Hepatocyte (in vitro differentiated cells): ENCODE measurements around the gene GSTM1. TPM values are rescaled to one million over a fixed set of nuclear protein-coding genes. Genes with fewer than 3 reads are reported as not detected.
A peak's percentile ranks its signal among the peaks of the same experiment; 100 is the strongest.
"Not testable (repeated sequence)": the region's sequence is repeated elsewhere in the genome, so short reads cannot be mapped to it uniquely, and the experiment has no call there.

ENCODE experiments used
- DNase-seq: peaks from one replicate; pipeline ENCODE4 v3.0.0-alpha.2; 2016; ENCODE audit warnings: low spot score
- H2AFZ ChIP-seq: fragments of 200-600 bp; sonication (generic); 2 replicates; pipeline ENCODE4 v1.6.0; 2016; ENCODE audit warnings: antibody characterized with exemption, mild to moderate bottlenecking
- H3K27ac ChIP-seq: fragments of 200-600 bp; sonication (generic); 2 replicates; pipeline ENCODE4 v1.5.1; 2016; ENCODE audit warnings: mild to moderate bottlenecking
- H3K27me3 ChIP-seq: fragments of 200-600 bp; sonication (generic); 2 replicates; pipeline ENCODE4 v1.6.1; 2016
- H3K36me3 ChIP-seq: fragments of 200-600 bp; sonication (generic); replicated peaks from 2 replicates; pipeline ENCODE4 v1.5.1; 2016; ENCODE audit warnings: low read depth; ENCODE audit not compliant: insufficient read depth
- H3K4me1 ChIP-seq: fragments of 200-600 bp; sonication (generic); 2 replicates; pipeline ENCODE4 v1.5.1; 2016; ENCODE audit warnings: mild to moderate bottlenecking, moderate library complexity; ENCODE audit not compliant: insufficient read depth
- H3K4me2 ChIP-seq: fragments of 200-600 bp; sonication (generic); 2 replicates; pipeline ENCODE4 v1.6.0; 2016
- H3K4me3 ChIP-seq: fragments of 200-600 bp; sonication (generic); 2 replicates; pipeline ENCODE4 v1.5.1; 2016; ENCODE audit warnings: mild to moderate bottlenecking
- H3K79me2 ChIP-seq: fragments of 200-600 bp; sonication (generic); 2 replicates; pipeline ENCODE4 v1.6.0; 2017; ENCODE audit warnings: mild to moderate bottlenecking
- H3K9me2 ChIP-seq: fragments of 200-600 bp; sonication (generic); replicated peaks from 2 replicates; pipeline ENCODE4 v1.6.0; 2017; ENCODE audit warnings: mild to moderate bottlenecking; ENCODE audit not compliant: insufficient read depth
- H3K9me3 ChIP-seq: fragments of 200-600 bp; sonication (generic); 2 replicates; pipeline ENCODE4 v1.5.1; 2016; ENCODE audit warnings: low read depth, mild to moderate bottlenecking
- H4K20me1 ChIP-seq: fragments of 200-600 bp; sonication (generic); 2 replicates; pipeline ENCODE4 v1.6.0; 2016; ENCODE audit warnings: mild to moderate bottlenecking; ENCODE audit not compliant: insufficient read depth, poor library complexity, severe bottlenecking
- EZH2 ChIP-seq: fragments of 200-600 bp; sonication (generic); IDR thresholded peaks from 2 replicates; pipeline ENCODE4 v1.6.1; 2016; ENCODE audit warnings: antibody characterized with exemption, mild to moderate bottlenecking, borderline replicate concordance
- EZH2phosphoT487 ChIP-seq: fragments of 200-600 bp; sonication (generic); IDR thresholded peaks from one replicate; pipeline ENCODE4 v1.6.1; 2018; ENCODE audit warnings: antibody characterized with exemption, mild to moderate bottlenecking, low read depth, moderate library complexity; ENCODE audit not compliant: unreplicated experiment, severe bottlenecking
- whole genome bisulfite sequencing: methylation state at CpG from one replicate; pipeline ENCODE4 v1.1.6; 2016; ENCODE audit warnings: low lambda C conversion rate; ENCODE audit errors: missing lambda C conversion rate; 5-methylcytosine and 5-hydroxymethylcytosine counted together
- polyA plus RNA-seq: library from polyadenylated mRNA; unstranded; fragments of >200 nt; fragmentation: Nextera tagmentation; extraction: Ambion mirVana; gene quantifications from 2 replicates; pipeline ENCODE4 v1.2.1, GENCODE V29; 2016
- total RNA-seq: library from RNA; depleted of rRNA; stranded (reverse); fragments of >200 nt; gene quantifications from 2 replicates; pipeline ENCODE4 v1.2.3, GENCODE V29; 2014
- TF ChIP-seq, protein P1 (sequence below): fragments of 200-600 bp; sonication (generic); IDR thresholded peaks from 2 replicates; pipeline ENCODE4 v1.5.1; 2016; ENCODE audit warnings: antibody characterized with exemption, mild to moderate bottlenecking; ENCODE audit not compliant: poor library complexity

GSTM1 gene
- total and polyA plus RNA-seq, 2 experiments from 2014 or later = 19.9 to 44.3 TPM

DNA sequence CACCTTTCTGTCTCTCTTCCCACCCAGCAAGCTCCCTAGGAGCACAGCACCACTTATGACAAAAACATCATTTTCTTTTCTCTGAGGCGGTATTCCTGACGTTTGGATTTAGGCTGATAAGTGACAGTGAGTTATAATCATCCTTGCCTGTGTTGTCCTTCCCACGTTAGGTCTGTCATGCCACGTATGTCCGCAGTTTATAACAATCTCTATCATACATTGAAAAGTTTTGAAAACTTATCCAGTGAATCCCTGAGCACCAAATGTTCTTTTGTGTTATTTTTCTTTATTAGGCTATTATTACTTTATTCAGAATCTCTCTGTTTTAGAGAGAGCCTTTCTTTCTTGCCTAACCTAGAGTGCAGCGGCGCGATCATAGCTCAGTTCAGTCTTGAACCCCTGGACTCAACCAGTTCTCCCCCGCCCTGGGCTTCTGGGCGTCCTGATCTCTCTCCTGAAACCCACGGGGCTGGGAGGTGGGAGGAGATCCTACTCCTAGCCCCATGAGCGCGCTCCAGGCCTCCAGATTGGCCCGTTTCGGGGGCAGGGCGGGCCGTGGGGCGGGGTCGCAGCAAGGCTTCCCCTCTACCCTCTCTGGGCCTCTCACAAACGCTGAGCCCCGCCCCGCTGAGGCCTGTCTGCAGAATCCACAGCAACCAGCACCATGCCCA lies 20.0 kb upstream of the GSTM1 start, which contains the start of gene GSTM2:
GSTM2 (plus strand) TSS at position 606 of the 671 bp plus-strand sequence; CDS start at position 665, 59 bp downstream.
- DNase-seq = peak; percentile 94
- Histone ChIP-seq H3K4me3 (peak within 1 kb of the TSS; percentile 43), H3K27ac (peak within 1 kb of the TSS; percentile 29)

DNA sequence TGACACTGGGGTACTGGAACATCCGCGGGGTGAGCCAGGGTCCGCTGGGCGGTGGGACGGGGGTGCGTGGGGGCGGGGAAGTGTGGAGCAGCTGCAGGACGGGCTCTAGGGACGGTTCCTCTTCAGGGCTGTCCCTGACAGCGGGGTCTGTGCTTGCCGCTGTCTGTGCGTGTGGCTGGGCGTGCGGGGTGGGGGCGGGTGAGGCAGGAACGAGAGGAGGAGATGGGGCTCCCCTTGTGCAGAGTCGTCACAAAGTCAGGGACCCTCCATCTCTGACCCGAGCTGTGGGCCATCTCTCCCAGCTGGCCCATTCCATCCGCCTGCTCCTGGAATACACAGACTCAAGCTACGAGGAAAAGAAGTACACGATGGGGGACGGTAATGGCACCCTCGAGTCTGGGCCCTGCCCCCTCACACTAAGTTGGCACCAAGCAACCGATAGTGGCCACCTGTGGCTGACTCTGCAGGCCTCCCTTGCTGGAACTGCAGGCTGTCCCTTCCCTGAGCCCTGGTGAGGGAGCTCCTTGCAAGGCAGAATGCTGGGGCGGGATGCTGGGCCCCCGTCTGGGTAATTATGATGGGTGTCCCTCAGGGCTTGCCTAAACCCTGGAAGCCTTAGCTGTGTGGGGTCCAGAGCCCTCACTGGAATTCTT lies 19.4 kb upstream of the GSTM1 start:
- H3K4me3 ChIP-seq = peak overlapping the region; percentile 43

More for the DNA sequence above, 20.0 kb upstream of the GSTM1 start, which contains the start of gene GSTM2:
- Histone ChIP-seq H3K36me3 (no peaks in the 10 kb centered on the region), H3K4me1 (peaks cover 4% of the 10 kb centered on the region), H3K79me2 (no peaks in the 10 kb centered on the region), H3K4me2 (peak within 1 kb of the TSS; percentile 70), H2AFZ (peak within 1 kb of the TSS; percentile 54), H3K27me3 (no peaks in the 10 kb centered on the region), H3K9me2 (no peaks in the 10 kb centered on the region), H3K9me3 (no peaks in the 10 kb centered on the region), H4K20me1 (no peaks in the 10 kb centered on the region)
- TF ChIP-seq, protein P1, sequence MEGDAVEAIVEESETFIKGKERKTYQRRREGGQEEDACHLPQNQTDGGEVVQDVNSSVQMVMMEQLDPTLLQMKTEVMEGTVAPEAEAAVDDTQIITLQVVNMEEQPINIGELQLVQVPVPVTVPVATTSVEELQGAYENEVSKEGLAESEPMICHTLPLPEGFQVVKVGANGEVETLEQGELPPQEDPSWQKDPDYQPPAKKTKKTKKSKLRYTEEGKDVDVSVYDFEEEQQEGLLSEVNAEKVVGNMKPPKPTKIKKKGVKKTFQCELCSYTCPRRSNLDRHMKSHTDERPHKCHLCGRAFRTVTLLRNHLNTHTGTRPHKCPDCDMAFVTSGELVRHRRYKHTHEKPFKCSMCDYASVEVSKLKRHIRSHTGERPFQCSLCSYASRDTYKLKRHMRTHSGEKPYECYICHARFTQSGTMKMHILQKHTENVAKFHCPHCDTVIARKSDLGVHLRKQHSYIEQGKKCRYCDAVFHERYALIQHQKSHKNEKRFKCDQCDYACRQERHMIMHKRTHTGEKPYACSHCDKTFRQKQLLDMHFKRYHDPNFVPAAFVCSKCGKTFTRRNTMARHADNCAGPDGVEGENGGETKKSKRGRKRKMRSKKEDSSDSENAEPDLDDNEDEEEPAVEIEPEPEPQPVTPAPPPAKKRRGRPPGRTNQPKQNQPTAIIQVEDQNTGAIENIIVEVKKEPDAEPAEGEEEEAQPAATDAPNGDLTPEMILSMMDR = no peak
- TF ChIP-seq EZH2phosphoT487 (no peak), EZH2 (no peak)
- 14% methylated on average over 20 of the region's 22 CpGs for WGBS

DNA sequence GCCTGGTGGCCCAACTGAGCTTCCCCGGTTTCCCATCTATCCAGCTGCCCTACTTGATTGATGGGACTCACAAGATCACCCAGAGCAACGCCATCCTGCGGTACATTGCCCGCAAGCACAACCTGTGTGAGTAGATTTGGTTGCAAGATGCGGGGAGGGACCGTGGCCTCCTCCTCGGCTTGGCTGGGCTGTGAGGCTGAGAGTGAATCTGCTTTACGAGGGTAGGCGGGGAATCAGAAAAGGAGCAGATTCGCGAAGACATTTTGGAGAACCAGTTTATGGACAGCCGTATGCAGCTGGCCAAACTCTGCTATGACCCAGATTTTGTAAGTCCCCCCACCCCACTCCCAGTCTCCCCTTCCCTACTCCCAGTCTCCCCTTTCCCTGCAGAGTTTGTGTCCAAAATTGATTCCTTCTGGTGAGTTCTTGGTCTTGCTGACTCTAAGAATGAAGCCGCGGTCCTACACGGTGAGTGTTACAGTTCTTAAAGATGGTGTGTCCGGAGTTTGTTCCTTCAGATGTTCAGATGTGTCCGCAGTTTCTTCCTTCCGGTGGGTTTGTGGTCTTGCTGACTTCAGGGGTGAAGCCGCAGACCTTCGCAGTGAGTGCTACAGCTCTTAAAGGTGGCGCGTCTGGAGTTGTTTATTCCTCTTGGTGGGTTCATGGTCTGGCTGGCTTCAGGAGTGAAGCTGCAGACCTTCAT lies 18.2 kb upstream of the GSTM1 start:
- Histone ChIP-seq H3K4me2 (peak overlapping the region; percentile 23), H3K27ac (no peak overlapping the region), H3K4me3 (no peak overlapping the region), H3K4me1 (peaks cover 4% of the 10 kb centered on the region), H3K79me2 (no peaks in the 10 kb centered on the region), H3K36me3 (no peaks in the 10 kb centered on the region), H3K9me2 (no peaks in the 10 kb centered on the region), H3K27me3 (no peaks in the 10 kb centered on the region), H2AFZ (no peak overlapping the region), H3K9me3 (no peaks in the 10 kb centered on the region), H4K20me1 (no peaks in the 10 kb centered on the region)
- TF ChIP-seq EZH2 (no peak), EZH2phosphoT487 (no peak)
- TF ChIP-seq, protein P1 = no peak
- WGBS = 92% methylated on average over 22 of the region's 22 CpGs
- no peak for DNase-seq

More for the DNA sequence above, 19.4 kb upstream of the GSTM1 start:
- H3K4me2 ChIP-seq = peak overlapping the region; percentile 70
- no peaks in the 10 kb centered on the region for H3K27me3 ChIP-seq
- DNase-seq = no peak
- H3K4me1 ChIP-seq = peaks cover 4% of the 10 kb centered on the region
- TF ChIP-seq, protein P1 = no peak
- TF ChIP-seq EZH2 (no peak), EZH2phosphoT487 (no peak)
- H3K27ac ChIP-seq = peak overlapping the region; percentile 27
- H3K9me3 ChIP-seq = no peaks in the 10 kb centered on the region
- H3K79me2 ChIP-seq = no peaks in the 10 kb centered on the region
- H4K20me1 ChIP-seq = no peaks in the 10 kb centered on the region
- peak overlapping the region; percentile 54 for H2AFZ ChIP-seq
- no peaks in the 10 kb centered on the region for H3K36me3 ChIP-seq
- WGBS = 23% methylated on average over 10 of the region's 26 CpGs
- H3K9me2 ChIP-seq = no peaks in the 10 kb centered on the region

DNA sequence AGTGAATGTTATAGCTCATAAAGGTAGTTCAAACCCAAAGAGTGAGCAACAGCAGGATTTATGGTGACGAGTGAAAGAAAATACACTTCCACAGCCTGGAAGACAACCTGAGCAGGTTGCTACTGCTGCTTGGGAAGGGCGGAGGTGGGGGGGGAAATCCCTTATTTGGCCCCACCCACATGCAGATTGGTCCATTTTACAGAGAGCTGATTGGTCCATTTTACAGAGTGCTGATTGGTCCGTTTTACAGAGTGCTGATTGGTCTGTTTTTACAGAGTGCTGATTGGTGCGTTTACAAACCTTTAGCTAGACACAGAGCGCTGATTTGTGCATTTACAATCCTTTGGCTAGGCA lies 17.7 kb upstream of the GSTM1 start:
- not testable (repeated sequence) for H3K27me3 ChIP-seq, H3K4me2 ChIP-seq, DNase-seq, H3K4me3 ChIP-seq, H3K9me2 ChIP-seq, H2AFZ ChIP-seq, H3K9me3 ChIP-seq, H4K20me1 ChIP-seq, H3K36me3 ChIP-seq, H3K4me1 ChIP-seq, H3K79me2 ChIP-seq, H3K27ac ChIP-seq
- 92% methylated on average over 4 of the region's 5 CpGs for WGBS
